GM23338 (cell line): ENCODE measurements around the gene MYLK2. TPM values are rescaled to one million over a fixed set of nuclear protein-coding genes. Genes with fewer than 3 reads are reported as not detected.

Source experiments
- ATAC-seq: fragments of 200-7000 bp; cut with Tn5 transposase; 3 replicates; pipeline ENCODE4 v1.9.1; 2020
- DNase-seq: peaks from one replicate; pipeline ENCODE4 v3.0.0-alpha.2; 2015; ENCODE audit warnings: low spot score
- H2AFZ ChIP-seq: fragments of 200-600 bp; sonication (generic); 2 replicates; pipeline ENCODE4 v1.8.0; 2016; ENCODE audit warnings: antibody characterized with exemption, mild to moderate bottlenecking, moderate library complexity
- H3F3A ChIP-seq: fragments of 200-600 bp; sonication (generic); replicated peaks from 2 replicates; pipeline ENCODE4 v1.8.0; 2017; ENCODE audit warnings: antibody characterized with exemption, mixed run types, low read depth
- H3K27ac ChIP-seq: fragments of 200-600 bp; sonication (generic); 2 replicates; pipeline ENCODE4 v1.6.1; 2016; ENCODE audit warnings: low read depth
- H3K27me3 ChIP-seq: fragments of 200-600 bp; sonication (generic); 2 replicates; pipeline ENCODE4 v1.8.0; 2016; ENCODE audit warnings: mild to moderate bottlenecking, mixed run types, moderate library complexity; ENCODE audit not compliant: insufficient read depth
- H3K36me3 ChIP-seq: fragments of 200-600 bp; sonication (generic); 2 replicates; pipeline ENCODE4 v1.8.0; 2016; ENCODE audit warnings: mild to moderate bottlenecking; ENCODE audit not compliant: insufficient read depth
- H3K4me1 ChIP-seq: fragments of 200-600 bp; sonication (generic); 2 replicates; pipeline ENCODE4 v1.8.0; 2016; ENCODE audit warnings: mild to moderate bottlenecking, moderate library complexity; ENCODE audit not compliant: insufficient read depth
- H3K4me2 ChIP-seq: fragments of 200-600 bp; sonication (generic); 2 replicates; pipeline ENCODE4 v1.7.1; 2017; ENCODE audit warnings: mixed run types
- H3K4me3 ChIP-seq: fragments of 200-600 bp; sonication (generic); 2 replicates; pipeline ENCODE4 v1.6.1; 2016; ENCODE audit warnings: mixed run types
- H3K79me2 ChIP-seq: fragments of 200-600 bp; sonication (generic); replicated peaks from 2 replicates; pipeline ENCODE4 v1.8.0; 2017; ENCODE audit warnings: mild to moderate bottlenecking; ENCODE audit not compliant: insufficient read depth
- H3K9me2 ChIP-seq: fragments of 200-600 bp; sonication (generic); 2 replicates; pipeline ENCODE4 v1.8.0; 2017; ENCODE audit not compliant: insufficient read depth
- H4K20me1 ChIP-seq: fragments of 200-600 bp; sonication (generic); replicated peaks from 2 replicates; pipeline ENCODE4 v1.8.0; 2017; ENCODE audit warnings: mild to moderate bottlenecking; ENCODE audit not compliant: insufficient read depth
- H3K27ac Mint-ChIP-seq: 2 replicates; pipeline ENCODE4 v1.8.0; 2020; ENCODE audit warnings: inconsistent platforms, mild to moderate bottlenecking, moderate library complexity, mixed read lengths
- H3K27me3 Mint-ChIP-seq: 3 replicates; pipeline ENCODE4 v1.8.0; 2022; ENCODE audit warnings: low read depth, mild to moderate bottlenecking, moderate library complexity, mixed read lengths, inconsistent platforms; ENCODE audit not compliant: insufficient read depth, poor library complexity
- H3K36me3 Mint-ChIP-seq: 3 replicates; pipeline ENCODE4 v1.8.0; 2021; ENCODE audit warnings: low read depth, mild to moderate bottlenecking, inconsistent platforms, moderate library complexity, mixed read lengths
- H3K4me1 Mint-ChIP-seq: 3 replicates; pipeline ENCODE4 v1.8.0; 2020; ENCODE audit warnings: mild to moderate bottlenecking, inconsistent platforms, mixed read lengths
- H3K4me3 Mint-ChIP-seq: 3 replicates; pipeline ENCODE4 v1.8.0; 2021; ENCODE audit warnings: moderate library complexity, mild to moderate bottlenecking, inconsistent platforms, mixed read lengths
- H3K9me3 Mint-ChIP-seq: 3 replicates; pipeline ENCODE4 v1.8.0; 2020; ENCODE audit warnings: moderate library complexity, mild to moderate bottlenecking, inconsistent platforms, mixed read lengths
- NANOG ChIP-seq: IDR thresholded peaks from 2 replicates; pipeline ENCODE4 v1.6.1; 2016; ENCODE audit warnings: antibody characterized with exemption, borderline replicate concordance
- POLR2AphosphoS5 ChIP-seq: IDR thresholded peaks from 2 replicates; pipeline ENCODE4 v1.6.1; 2016; ENCODE audit warnings: antibody characterized with exemption, low read depth
- polyA plus RNA-seq: library from polyadenylated mRNA; unstranded; fragments of >200 nt; fragmentation: Nextera tagmentation; extraction: Ambion mirVana; gene quantifications from 2 replicates; pipeline ENCODE4 v1.2.1, GENCODE V29; 2016
- total RNA-seq: library from RNA; depleted of rRNA; stranded (reverse); fragments of >200 nt; shearing (Covaris generic); gene quantifications from 2 replicates; pipeline ENCODE4 v1.2.3, GENCODE V29; 2014
- TF ChIP-seq, protein P1 (sequence below), 2 experiments: fragments of 200-600 bp in 1 of 2; sonication (generic) in 1 of 2; conservative IDR thresholded peaks; 2 replicates each; pipeline versions ENCODE4 v1.5.1 to v1.6.1; 2016 to 2017; ENCODE audit warnings: antibody characterized with exemption in 2 of 2, low read depth in 2 of 2, mild to moderate bottlenecking in 2 of 2, moderate library complexity in 1 of 2
- TF ChIP-seq, protein P2 (sequence below): fragments of 250-450 bp; sonication (Bioruptor Pico); IDR thresholded peaks from 2 replicates; pipeline ENCODE4 v1.5.0; 2020; ENCODE audit warnings: mild to moderate bottlenecking, moderate library complexity
- TF ChIP-seq, protein P3 (sequence below): IDR thresholded peaks from one replicate; pipeline ENCODE4 v1.6.1; 2018; ENCODE audit warnings: antibody characterized with exemption; ENCODE audit not compliant: unreplicated experiment

MYLK2 gene
- total and polyA plus RNA-seq, 2 experiments from 2014 or later: 0.21 to 0.28 TPM

DNA sequence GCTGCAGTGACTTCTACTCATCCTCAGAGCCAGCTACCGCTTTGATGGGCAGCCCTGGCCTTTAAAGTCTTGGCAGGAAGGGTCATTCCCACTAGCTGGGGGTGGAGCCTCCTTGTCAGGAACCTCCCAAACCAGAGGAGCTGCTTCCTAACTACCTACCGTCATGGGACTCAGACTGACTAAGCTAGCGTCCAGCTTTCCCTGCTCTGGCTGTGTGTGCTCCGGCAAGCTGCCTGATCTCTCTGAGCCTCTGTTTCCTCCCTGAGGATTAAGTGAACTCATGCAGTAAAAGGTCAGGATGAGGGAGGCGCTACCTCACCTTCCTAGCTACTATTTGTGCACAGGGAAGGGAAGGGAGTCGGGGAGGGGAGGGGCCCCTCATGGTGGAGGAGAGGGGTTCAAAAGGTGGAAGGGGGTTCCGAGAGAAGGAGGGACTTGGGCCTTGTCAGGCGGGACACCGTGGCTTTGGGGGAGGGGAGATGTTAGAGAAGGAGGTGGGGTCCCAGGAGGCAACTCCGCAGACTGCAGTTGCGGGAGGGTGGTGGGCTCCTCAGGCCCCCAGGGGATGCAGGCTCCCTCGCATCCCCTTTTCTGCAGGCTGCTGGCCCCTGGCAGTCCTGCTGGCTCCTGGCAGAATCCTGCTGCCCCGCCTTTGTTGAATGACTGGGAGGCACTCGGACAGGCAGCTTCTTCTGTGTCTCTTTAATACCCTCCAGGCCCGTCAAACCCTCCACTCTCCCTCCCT, 41.4 kb downstream of the MYLK2 start:
- TF ChIP-seq, protein P1, sequence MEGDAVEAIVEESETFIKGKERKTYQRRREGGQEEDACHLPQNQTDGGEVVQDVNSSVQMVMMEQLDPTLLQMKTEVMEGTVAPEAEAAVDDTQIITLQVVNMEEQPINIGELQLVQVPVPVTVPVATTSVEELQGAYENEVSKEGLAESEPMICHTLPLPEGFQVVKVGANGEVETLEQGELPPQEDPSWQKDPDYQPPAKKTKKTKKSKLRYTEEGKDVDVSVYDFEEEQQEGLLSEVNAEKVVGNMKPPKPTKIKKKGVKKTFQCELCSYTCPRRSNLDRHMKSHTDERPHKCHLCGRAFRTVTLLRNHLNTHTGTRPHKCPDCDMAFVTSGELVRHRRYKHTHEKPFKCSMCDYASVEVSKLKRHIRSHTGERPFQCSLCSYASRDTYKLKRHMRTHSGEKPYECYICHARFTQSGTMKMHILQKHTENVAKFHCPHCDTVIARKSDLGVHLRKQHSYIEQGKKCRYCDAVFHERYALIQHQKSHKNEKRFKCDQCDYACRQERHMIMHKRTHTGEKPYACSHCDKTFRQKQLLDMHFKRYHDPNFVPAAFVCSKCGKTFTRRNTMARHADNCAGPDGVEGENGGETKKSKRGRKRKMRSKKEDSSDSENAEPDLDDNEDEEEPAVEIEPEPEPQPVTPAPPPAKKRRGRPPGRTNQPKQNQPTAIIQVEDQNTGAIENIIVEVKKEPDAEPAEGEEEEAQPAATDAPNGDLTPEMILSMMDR (conservative IDR thresholded peaks at IDR 0.05; ENCODE audit: low read depth in 2 of 2): peak in 1 of 2 experiments; percentile 35; a peak in 2 of 4 replicates
- TF ChIP-seq, protein P2, sequence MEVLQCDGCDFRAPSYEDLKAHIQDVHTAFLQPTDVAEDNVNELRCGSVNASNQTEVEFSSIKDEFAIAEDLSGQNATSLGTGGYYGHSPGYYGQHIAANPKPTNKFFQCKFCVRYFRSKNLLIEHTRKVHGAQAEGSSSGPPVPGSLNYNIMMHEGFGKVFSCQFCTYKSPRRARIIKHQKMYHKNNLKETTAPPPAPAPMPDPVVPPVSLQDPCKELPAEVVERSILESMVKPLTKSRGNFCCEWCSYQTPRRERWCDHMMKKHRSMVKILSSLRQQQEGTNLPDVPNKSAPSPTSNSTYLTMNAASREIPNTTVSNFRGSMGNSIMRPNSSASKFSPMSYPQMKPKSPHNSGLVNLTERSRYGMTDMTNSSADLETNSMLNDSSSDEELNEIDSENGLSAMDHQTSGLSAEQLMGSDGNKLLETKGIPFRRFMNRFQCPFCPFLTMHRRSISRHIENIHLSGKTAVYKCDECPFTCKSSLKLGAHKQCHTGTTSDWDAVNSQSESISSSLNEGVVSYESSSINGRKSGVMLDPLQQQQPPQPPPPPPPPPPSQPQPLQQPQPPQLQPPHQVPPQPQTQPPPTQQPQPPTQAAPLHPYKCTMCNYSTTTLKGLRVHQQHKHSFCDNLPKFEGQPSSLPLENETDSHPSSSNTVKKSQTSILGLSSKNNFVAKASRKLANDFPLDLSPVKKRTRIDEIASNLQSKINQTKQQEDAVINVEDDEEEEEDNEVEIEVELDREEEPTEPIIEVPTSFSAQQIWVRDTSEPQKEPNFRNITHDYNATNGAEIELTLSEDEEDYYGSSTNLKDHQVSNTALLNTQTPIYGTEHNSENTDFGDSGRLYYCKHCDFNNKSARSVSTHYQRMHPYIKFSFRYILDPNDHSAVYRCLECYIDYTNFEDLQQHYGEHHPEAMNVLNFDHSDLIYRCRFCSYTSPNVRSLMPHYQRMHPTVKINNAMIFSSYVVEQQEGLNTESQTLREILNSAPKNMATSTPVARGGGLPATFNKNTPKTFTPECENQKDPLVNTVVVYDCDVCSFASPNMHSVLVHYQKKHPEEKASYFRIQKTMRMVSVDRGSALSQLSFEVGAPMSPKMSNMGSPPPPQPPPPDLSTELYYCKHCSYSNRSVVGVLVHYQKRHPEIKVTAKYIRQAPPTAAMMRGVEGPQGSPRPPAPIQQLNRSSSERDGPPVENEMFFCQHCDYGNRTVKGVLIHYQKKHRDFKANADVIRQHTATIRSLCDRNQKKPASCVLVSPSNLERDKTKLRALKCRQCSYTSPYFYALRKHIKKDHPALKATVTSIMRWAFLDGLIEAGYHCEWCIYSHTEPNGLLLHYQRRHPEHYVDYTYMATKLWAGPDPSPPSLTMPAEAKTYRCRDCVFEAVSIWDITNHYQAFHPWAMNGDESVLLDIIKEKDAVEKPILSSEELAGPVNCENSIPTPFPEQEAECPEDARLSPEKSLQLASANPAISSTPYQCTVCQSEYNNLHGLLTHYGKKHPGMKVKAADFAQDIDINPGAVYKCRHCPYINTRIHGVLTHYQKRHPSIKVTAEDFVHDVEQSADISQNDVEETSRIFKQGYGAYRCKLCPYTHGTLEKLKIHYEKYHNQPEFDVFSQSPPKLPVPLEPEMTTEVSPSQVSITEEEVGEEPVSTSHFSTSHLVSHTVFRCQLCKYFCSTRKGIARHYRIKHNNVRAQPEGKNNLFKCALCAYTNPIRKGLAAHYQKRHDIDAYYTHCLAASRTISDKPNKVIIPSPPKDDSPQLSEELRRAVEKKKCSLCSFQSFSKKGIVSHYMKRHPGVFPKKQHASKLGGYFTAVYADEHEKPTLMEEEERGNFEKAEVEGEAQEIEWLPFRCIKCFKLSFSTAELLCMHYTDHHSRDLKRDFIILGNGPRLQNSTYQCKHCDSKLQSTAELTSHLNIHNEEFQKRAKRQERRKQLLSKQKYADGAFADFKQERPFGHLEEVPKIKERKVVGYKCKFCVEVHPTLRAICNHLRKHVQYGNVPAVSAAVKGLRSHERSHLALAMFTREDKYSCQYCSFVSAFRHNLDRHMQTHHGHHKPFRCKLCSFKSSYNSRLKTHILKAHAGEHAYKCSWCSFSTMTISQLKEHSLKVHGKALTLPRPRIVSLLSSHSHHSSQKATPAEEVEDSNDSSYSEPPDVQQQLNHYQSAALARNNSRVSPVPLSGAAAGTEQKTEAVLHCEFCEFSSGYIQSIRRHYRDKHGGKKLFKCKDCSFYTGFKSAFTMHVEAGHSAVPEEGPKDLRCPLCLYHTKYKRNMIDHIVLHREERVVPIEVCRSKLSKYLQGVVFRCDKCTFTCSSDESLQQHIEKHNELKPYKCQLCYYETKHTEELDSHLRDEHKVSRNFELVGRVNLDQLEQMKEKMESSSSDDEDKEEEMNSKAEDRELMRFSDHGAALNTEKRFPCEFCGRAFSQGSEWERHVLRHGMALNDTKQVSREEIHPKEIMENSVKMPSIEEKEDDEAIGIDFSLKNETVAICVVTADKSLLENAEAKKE (CRISPR knock-in tag): no peak
- TF ChIP-seq, protein P3, sequence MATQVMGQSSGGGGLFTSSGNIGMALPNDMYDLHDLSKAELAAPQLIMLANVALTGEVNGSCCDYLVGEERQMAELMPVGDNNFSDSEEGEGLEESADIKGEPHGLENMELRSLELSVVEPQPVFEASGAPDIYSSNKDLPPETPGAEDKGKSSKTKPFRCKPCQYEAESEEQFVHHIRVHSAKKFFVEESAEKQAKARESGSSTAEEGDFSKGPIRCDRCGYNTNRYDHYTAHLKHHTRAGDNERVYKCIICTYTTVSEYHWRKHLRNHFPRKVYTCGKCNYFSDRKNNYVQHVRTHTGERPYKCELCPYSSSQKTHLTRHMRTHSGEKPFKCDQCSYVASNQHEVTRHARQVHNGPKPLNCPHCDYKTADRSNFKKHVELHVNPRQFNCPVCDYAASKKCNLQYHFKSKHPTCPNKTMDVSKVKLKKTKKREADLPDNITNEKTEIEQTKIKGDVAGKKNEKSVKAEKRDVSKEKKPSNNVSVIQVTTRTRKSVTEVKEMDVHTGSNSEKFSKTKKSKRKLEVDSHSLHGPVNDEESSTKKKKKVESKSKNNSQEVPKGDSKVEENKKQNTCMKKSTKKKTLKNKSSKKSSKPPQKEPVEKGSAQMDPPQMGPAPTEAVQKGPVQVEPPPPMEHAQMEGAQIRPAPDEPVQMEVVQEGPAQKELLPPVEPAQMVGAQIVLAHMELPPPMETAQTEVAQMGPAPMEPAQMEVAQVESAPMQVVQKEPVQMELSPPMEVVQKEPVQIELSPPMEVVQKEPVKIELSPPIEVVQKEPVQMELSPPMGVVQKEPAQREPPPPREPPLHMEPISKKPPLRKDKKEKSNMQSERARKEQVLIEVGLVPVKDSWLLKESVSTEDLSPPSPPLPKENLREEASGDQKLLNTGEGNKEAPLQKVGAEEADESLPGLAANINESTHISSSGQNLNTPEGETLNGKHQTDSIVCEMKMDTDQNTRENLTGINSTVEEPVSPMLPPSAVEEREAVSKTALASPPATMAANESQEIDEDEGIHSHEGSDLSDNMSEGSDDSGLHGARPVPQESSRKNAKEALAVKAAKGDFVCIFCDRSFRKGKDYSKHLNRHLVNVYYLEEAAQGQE: no peak
- no peak for TF ChIP-seq NANOG
- TF ChIP-seq POLR2AphosphoS5: no peak

More for the DNA sequence above, 41.4 kb downstream of the MYLK2 start:
- Histone ChIP-seq H3K4me3 (peak overlapping the region; percentile 98), H4K20me1 (no peaks in the 10 kb centered on the region; the same call in none of the 2 replicates), H3K27ac (no peak overlapping the region), H3K79me2 (no peaks in the 10 kb centered on the region), H3K4me1 (peaks cover 34% of the 10 kb centered on the region), H3F3A (peaks cover 24% of the 10 kb centered on the region), H3K36me3 (no peaks in the 10 kb centered on the region), H2AFZ (peak overlapping the region; percentile 100), H3K9me2 (no peaks in the 10 kb centered on the region), H3K4me2 (peak overlapping the region; percentile 100), H3K27me3 (peaks cover 40% of the 10 kb centered on the region)
- Mint-ChIP-seq H3K9me3 (peaks cover 32% of the 10 kb centered on the region; the same call in 2 of the 3 replicates), H3K27me3 (peaks cover 30% of the 10 kb centered on the region), H3K4me3 (peak overlapping the region; percentile 84), H3K4me1 (peaks cover 11% of the 10 kb centered on the region; the same call in 2 of the 3 replicates), H3K27ac (no peak overlapping the region), H3K36me3 (no peaks in the 10 kb centered on the region)
- ATAC-seq (peak; percentile 5), DNase-seq (peak; percentile 81)
